Activated CD8-positive, alpha-beta memory T cell treated with anti-CD3 and anti-CD28 coated beads, Interleukin-2, amount 50 U/mL, for 1 hour (primary cell): ENCODE data around the gene NOS1AP.

ENCODE experiments used
- DNase-seq: peaks from one replicate; pipeline ENCODE4 v3.0.0-alpha.2; 2020; ENCODE audit errors: extremely low read depth

Gene NOS1AP

GRCh38 chr1:162089748-162090147 lies 20.3 kb downstream of the NOS1AP start:
- DNase-seq: no peak

GRCh38 chr1:162090378-162090777 lies 20.9 kb downstream of the NOS1AP start:
- no peak for DNase-seq

- no peak for DNase-seq
Observed at GRCh38 chr1:162091681-162092524, 22.4 kb downstream of the NOS1AP start.

GRCh38 chr1:162093095-162093494 lies 23.6 kb downstream of the NOS1AP start:
- DNase-seq: no peak

- DNase-seq: no peak
Observed at GRCh38 chr1:162094271-162094670, 24.8 kb downstream of the NOS1AP start.

GRCh38 chr1:162094723-162095122 lies 25.2 kb downstream of the NOS1AP start:
- DNase-seq: no peak

- no peak for DNase-seq
Observed at GRCh38 chr1:162107911-162108310, 38.4 kb downstream of the NOS1AP start.

- no peak for DNase-seq
Observed at GRCh38 chr1:162108426-162108825, 38.9 kb downstream of the NOS1AP start.

- DNase-seq: no peak
Observed at GRCh38 chr1:162110910-162111309, 41.4 kb downstream of the NOS1AP start.

GRCh38 chr1:162111572-162111971 lies 42.1 kb downstream of the NOS1AP start:
- DNase-seq: no peak

- DNase-seq: no peak
Observed at GRCh38 chr1:162113419-162113818, 43.9 kb downstream of the NOS1AP start.

- no peak for DNase-seq
Observed at GRCh38 chr1:162117039-162117774, 47.7 kb downstream of the NOS1AP start.

- DNase-seq: no peak
Observed at GRCh38 chr1:162118063-162118462, 48.6 kb downstream of the NOS1AP start.

GRCh38 chr1:162128693-162129356 lies 59.3 kb downstream of the NOS1AP start:
- DNase-seq: no peak

GRCh38 chr1:162130308-162130707 lies 60.8 kb downstream of the NOS1AP start:
- no peak for DNase-seq

- DNase-seq: no peak
Observed at GRCh38 chr1:162131400-162132321, 62.2 kb downstream of the NOS1AP start.

- DNase-seq: no peak
Observed at GRCh38 chr1:162133566-162133965, 64.1 kb downstream of the NOS1AP start.

- DNase-seq: no peak
Observed at GRCh38 chr1:162134646-162135045, 65.2 kb downstream of the NOS1AP start.

- DNase-seq: no peak
Observed at GRCh38 chr1:162135271-162135775, 65.8 kb downstream of the NOS1AP start.

GRCh38 chr1:162136760-162137159 lies 67.3 kb downstream of the NOS1AP start:
- no peak for DNase-seq
